ENCODE results near the gene GATA2.

GRCh38 chr3:128456776-128457715 lies 36.0 kb downstream of the GATA2 start:
- TF ChIP-seq CTCF (IDR thresholded peaks at IDR 0.05): no peak
- TF ChIP-seq POLR2A (IDR thresholded peaks at IDR 0.05): no peak

Measured in suprapubic skin (tissue), 3 donors.